ENCODE measurements around the gene NTMT1. TPM values are rescaled to one million over a fixed set of nuclear protein-coding genes. Genes with fewer than 3 reads are reported as not detected.

Gene NTMT1
- total and polyA plus RNA-seq, 9 donors = 11.7 to 33.1 (median 25.3) TPM

GRCh38 chr9:129666575-129666974, 40.6 kb downstream of the NTMT1 start:
- no peak overlapping the region for H3K27ac ChIP-seq
- DNase-seq = no peak
- WGBS, 3 donors = 20 to 24% (median 23%) methylated on average over 13 of the region's 13 CpGs
- H3K27me3 ChIP-seq = no peaks in the 10 kb centered on the region
- intact Hi-C loops (cut with DNase I) = loop anchor here in 1 of 4 donors (5.0 kb wide), 1 partner anchor 816 kb away; no protein-coding TSS in a partner anchor
- no peak overlapping the region for H3K4me3 ChIP-seq
- H3K36me3 ChIP-seq = no peaks in the 10 kb centered on the region
- TF ChIP-seq, protein P1, sequence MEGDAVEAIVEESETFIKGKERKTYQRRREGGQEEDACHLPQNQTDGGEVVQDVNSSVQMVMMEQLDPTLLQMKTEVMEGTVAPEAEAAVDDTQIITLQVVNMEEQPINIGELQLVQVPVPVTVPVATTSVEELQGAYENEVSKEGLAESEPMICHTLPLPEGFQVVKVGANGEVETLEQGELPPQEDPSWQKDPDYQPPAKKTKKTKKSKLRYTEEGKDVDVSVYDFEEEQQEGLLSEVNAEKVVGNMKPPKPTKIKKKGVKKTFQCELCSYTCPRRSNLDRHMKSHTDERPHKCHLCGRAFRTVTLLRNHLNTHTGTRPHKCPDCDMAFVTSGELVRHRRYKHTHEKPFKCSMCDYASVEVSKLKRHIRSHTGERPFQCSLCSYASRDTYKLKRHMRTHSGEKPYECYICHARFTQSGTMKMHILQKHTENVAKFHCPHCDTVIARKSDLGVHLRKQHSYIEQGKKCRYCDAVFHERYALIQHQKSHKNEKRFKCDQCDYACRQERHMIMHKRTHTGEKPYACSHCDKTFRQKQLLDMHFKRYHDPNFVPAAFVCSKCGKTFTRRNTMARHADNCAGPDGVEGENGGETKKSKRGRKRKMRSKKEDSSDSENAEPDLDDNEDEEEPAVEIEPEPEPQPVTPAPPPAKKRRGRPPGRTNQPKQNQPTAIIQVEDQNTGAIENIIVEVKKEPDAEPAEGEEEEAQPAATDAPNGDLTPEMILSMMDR (IDR thresholded peaks at IDR 0.05) = no peak
- TF ChIP-seq POLR2A (IDR thresholded peaks at IDR 0.05) (no peak), EP300 (IDR thresholded peaks at IDR 0.05) (no peak)
- no peaks in the 10 kb centered on the region for H3K9me3 ChIP-seq
- no peaks in the 10 kb centered on the region for H3K4me1 ChIP-seq (ENCODE audit: insufficient read depth)

DNA sequence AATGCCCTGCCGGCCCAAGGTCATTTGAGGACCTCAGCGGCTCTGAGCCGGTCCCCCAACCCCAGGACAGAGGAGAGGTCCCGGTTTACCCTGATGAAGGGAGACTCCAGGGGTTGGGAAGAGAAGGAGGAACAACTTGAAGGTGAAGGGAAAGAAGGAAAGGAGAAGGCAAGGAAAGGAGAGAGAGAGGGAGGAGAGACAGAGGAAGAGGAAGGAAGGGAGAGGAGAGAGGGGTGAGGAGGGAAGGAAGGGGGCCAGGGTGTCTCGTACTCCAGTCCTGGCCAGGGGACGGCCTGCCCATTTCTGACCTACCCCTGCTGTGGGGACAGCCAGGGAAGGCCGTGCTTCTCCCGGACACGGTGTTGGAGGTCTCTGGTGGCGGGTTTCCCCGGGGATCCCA, 41.4 kb downstream of the NTMT1 start:
- no peaks in the 10 kb centered on the region for H3K27me3 ChIP-seq
- no peak for TF ChIP-seq EP300 (IDR thresholded peaks at IDR 0.05)
- TF ChIP-seq POLR2A (IDR thresholded peaks at IDR 0.05) = no peak
- TF ChIP-seq, protein P1 (IDR thresholded peaks at IDR 0.05) = no peak
- no peaks in the 10 kb centered on the region for H3K4me1 ChIP-seq (ENCODE audit: insufficient read depth)
- H3K36me3 ChIP-seq = no peaks in the 10 kb centered on the region
- DNase-seq = no peak
- 74 to 84% (median 79%) methylated on average over 11 of the region's 11 CpGs for WGBS, 3 donors
- intact Hi-C loops (cut with DNase I) = loop anchor here in 1 of 4 donors (5.0 kb wide), 1 partner anchor 815 kb away; no protein-coding TSS in a partner anchor
- H3K27ac ChIP-seq = no peak overlapping the region
- H3K9me3 ChIP-seq = no peaks in the 10 kb centered on the region
- no peak overlapping the region for H3K4me3 ChIP-seq

DNA sequence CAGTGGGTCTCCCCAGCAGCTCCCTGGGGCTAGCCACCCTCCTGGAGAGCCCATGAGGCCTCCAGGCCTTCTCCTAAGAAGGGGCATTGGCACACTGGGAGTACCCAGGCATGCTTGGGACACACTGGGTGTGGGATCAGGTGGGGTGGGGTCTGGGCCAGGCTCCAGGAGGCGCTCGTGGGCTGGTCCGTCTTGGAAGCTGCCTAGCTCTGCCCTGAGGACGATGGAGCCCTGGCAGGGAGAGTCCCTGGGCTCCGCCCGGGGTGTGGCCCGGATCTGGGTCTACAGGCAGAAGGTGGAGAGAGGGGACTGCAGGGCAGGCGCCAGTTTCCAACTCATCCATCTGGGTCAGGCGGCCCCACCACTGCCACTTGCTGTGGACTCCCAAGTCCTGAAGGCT, 41.9 kb downstream of the NTMT1 start:
- DNase-seq = no peak
- H3K27ac ChIP-seq = no peak overlapping the region
- H3K4me3 ChIP-seq = no peak overlapping the region
- H3K4me1 ChIP-seq (ENCODE audit: insufficient read depth) = no peaks in the 10 kb centered on the region
- no peaks in the 10 kb centered on the region for H3K9me3 ChIP-seq
- no peaks in the 10 kb centered on the region for H3K36me3 ChIP-seq
- H3K27me3 ChIP-seq = no peaks in the 10 kb centered on the region
- 86 to 94% (median 88%) methylated on average over 6 to 9 of the region's 9 CpGs for WGBS, 3 donors
- intact Hi-C loops (cut with DNase I) = loop anchor here in 1 of 4 donors (5.0 kb wide), 1 partner anchor 814 kb away; no protein-coding TSS in a partner anchor
- TF ChIP-seq POLR2A (IDR thresholded peaks at IDR 0.05) = no peak
- TF ChIP-seq, protein P1 (IDR thresholded peaks at IDR 0.05) = no peak
- no peak for TF ChIP-seq EP300 (IDR thresholded peaks at IDR 0.05)

- Histone ChIP-seq H3K9me3 (no peaks in the 10 kb centered on the region), H3K36me3 (no peaks in the 10 kb centered on the region), H3K27ac (no peak overlapping the region), H3K4me1 (ENCODE audit: insufficient read depth) (no peaks in the 10 kb centered on the region), H3K27me3 (no peaks in the 10 kb centered on the region), H3K4me3 (no peak overlapping the region)
- 60 to 66% (median 64%) methylated on average over 17 of the region's 17 CpGs for WGBS, 3 donors
- intact Hi-C loops (cut with DNase I) = loop anchor here in 1 of 4 donors (5.0 kb wide), 1 partner anchor 813 kb away; no protein-coding TSS in a partner anchor
- DNase-seq = no peak
- TF ChIP-seq, protein P1 (IDR thresholded peaks at IDR 0.05) = no peak
- TF ChIP-seq EP300 (IDR thresholded peaks at IDR 0.05) (no peak), POLR2A (IDR thresholded peaks at IDR 0.05) (no peak)
Measured at GRCh38 chr9:129669141-129669718, 43.3 kb downstream of the NTMT1 start.

All from ovary (tissue), 9 donors.